ENCODE measurements around the gene ANKRD31.

ANKRD31 gene

DNA sequence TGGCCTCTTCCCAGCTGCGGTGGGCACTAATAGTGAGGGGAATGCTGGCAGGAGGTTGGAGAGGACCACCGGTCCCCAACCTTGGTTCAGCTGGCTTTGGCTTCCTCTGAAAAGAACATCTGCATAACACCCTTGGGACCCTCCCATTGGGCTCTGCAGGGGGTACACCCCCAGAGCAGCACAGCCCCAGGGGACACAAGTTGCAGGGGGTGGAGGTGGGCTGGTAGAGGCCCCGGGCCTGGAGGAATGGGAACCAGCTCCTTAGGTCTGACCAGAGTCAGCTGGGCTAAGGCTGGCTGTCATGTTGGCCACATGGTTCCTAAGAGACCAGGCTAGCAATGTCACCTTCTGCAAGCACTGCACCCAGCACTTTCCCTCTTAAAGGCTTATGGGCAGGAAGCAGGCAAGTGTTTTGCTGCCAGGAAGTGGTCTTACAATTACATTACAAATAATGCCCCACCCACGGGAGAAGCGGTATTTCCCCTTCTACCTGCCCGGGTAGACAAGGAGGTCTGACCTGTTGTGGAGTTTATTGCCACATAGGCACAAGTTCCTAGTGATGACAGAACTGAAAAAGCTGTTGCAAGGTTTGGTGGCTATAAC lies 202.4 kb downstream of the ANKRD31 start:
- peak in 1 of 2 donors; percentile 5 for DNase-seq (ENCODE audit: low read depth in 2 of 2)

DNA sequence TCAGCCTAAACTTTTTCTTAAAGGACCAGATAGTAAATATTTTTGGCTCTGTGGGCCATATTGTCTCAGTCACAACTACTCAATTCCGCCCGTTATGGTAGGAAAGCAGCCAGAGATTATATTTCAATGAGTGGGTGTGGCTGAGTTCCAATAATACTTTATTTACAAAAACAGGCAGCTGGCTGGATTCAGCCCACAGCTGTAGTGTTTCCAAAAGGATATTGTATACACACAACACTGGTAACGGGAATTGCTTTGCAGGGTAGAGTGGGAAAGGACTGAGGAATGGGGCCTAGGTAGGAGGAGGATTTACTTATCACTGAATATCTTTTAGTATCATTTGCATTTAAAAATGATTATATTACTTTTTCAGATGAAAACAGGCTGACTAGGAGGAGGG lies 205.3 kb downstream of the ANKRD31 start:
- no peak for DNase-seq (ENCODE audit: low read depth in 2 of 2)

DNA sequence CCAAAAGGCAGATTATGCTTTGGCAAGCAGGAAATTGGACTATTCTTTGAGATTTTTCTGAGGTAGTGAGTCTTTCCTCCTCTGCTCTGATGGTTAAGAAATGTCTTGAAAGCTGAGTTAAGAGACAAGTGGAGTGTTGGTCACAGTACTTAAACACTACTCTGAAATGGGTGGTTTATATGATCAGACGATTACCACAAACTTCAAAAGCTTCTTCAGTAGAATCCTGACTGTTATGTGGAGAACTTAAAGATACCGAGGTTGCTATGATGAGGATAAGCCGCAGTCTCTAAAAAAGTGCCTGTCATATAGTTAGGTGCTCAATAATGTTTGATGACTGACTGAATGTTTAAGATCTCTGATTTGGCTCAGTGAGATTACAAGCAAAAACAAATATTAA lies 208.6 kb downstream of the ANKRD31 start:
- DNase-seq (ENCODE audit: low read depth in 2 of 2): no peak

DNA sequence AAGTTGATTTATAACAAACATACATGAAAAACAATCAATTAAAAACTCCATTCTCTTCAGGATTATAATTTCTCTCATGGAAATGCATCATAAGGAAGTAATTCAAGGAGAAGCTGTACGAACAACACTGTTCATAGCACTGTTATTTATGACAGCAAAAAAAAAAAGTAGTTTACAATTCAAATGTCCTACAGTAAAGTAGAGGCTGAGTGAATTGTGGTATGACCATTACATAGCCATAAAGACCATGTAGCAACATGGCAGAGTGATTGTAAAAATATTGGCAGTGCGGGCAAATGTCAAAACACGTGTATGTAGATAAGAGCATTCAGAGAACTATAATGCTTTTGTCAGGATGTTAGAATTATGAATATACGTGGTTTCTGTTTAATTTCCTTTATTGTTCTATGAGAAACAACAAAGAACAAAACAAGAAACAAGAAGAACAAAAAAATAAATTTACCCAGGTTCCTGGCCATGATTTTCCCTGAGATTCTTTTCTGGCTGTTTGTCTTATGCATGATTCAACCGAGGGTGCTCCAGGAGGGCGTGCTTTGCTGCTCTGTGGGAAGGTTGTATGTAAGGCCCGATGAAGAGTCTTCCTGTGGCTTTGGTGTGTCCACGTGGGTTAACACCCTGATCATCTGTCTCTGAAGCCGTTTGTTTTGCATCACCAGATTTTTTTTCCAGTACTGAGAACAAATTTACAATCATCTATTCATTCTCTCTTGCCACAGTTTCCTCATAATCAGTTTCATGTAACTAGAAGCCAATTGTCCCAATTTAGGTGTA lies 213.1 kb downstream of the ANKRD31 start:
- peak; percentile 17 to 24 for DNase-seq (ENCODE audit: low read depth in 2 of 2)

DNA sequence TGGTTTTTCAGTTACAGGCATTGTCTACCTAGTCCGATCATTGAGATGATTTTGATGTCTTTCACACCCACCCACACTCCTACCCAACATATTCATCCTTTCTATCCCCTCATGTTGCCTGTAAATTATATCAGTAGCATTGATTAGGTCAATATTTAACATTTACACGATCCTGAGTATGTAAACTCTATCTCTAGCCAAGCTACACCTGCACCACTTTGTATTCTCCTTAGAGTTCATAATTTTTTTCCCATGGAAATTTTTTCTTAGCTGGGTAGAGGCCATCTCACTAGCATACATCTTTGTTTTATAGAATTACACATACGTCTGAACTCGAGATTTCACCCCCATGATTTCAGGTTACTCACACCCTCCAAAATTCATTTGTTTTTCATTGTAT lies 214.9 kb downstream of the ANKRD31 start:
- no peak for DNase-seq (ENCODE audit: low read depth in 2 of 2)

DNA sequence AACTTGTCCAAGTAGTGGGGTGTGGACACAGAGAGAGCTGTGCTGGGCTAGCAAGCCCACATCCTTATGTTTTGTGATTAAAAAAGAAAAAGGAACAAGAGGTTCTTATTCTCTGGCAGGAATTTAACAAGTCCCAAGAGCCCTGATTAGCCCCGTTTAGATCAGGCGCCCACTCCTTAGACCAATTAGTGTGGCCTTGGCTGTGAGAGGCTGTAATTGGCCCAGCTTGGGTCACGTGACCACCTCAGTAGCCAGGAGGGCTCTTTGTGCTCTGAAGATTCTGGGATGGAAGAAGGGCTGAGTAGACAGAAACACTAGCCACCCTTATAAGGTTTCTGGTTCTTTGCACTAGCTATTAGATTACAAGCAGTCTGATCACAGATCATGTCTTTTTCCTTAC lies 215.5 kb downstream of the ANKRD31 start:
- DNase-seq (ENCODE audit: low read depth in 2 of 2): no peak

DNA sequence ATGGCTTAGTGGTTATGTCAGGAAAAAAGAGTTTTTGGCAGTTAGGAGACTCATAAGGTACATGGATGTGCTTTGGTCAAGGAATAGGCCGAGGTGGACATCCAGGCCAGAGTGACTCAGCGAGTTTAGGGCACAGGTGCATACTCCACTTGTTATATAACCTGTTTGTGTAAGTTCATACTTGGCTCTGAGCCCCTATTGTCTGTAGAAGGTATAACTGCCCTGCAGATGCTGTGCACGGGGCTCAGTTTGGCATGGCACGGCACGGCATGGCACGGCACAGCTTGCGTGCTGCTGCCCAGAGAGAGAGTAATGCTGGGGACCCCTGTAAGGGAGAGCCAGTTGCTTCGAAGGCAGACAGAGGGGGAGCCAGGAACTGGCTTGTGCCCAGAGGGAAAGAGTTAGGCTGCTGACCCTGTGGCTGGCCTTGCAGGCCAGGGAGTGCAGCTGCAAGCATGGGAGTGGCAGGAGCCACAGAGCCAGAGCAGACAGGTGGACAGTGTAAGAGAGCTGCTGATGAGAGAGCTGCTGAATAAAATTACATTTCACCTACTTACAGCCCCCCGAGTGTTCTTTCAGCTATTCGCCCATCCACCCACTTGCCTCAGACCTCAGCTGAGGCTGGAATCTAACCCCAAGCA lies 216.5 kb downstream of the ANKRD31 start:
- no peak for DNase-seq (ENCODE audit: low read depth in 2 of 2)

DNA sequence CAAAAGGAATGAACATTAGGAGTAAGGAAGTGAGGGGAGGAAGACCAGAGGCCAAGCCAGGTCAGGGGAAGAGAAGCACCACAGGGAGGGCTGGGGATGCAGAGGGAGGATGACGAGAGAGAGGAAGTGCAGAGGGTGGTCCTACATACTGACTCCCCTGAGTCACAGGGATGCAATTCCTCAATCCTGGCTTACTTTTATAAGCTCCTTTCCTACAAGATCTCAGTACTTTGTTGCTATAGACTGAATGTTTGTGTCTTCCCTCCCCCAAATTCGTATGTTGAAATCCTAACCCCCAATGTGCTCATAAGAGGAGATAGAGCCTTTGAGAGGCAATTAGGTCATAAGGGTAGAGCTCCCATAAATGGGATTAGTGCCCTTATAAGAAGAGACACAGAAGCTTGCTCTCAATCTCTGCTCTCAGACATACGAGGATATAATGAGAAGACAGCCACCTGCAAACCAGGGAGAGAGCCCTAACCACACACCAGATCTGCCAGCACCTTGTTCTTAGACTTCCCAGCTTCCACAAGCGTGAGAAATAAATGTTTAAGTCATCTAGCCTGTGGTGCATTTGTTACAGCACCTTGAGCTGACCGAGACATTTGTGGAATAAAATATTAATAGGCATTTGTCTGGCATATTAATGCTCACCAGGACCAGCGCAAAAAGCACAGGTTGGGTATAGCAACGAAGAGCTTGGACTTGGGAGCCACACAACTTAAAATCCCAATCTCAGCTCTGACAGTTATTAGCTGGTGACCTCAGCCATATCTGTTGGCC lies 217.7 kb downstream of the ANKRD31 start:
- DNase-seq (ENCODE audit: low read depth in 2 of 2): no peak

All from stimulated activated CD8-positive, alpha-beta memory T cell treated with anti-CD3 and anti-CD28 coated beads, Interleukin-7, amount 100 ng/mL, for 4 hours (primary cell).